GM12874 (cell line): ENCODE data around the gene ZNF594.

Experiments used
- TF ChIP-seq, protein P1 (sequence below): IDR thresholded peaks from 2 replicates; pipeline ENCODE4 v1.5.1; 2011; ENCODE audit warnings: low read depth, mild to moderate bottlenecking, control low read depth, low read length, moderate library complexity; ENCODE audit not compliant: insufficient read depth

Gene ZNF594

DNA sequence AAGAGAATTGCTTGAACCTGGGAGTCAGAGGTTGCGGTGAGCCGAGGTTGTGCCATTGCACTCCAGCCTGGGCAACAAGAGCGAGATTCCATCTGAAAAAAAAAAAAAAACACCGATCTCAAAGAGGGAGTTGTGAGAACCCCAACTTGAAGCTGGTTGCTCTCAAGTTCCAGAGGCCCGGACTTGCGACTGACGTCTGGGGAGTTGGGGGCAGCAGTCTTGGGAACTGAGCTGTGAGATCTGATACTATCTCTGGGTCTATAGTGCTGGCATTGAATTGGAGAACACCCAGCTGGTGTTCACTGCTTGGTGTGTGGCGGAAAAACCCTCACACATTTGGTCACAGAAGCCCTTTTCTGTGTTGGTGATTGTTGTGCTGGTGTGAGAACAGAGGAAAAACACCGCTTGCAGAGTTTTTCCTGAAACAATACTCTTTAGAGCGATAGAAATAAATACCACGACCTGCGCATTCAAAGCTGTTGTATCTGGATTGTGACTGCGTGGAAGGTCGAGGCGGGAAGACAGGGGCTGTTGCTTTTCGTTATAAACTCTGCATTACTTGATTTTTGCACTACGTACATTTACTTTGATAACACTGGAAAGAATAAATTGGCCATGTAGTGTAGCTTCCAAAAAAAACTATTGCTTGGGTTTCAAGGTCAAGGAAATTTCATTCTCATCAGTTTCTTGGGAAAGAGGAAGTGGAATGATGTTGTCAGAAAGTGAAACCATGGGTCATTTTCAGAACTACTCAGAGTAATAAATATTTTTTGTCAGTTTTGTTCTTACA, 34.2 kb upstream of the ZNF594 start:
- TF ChIP-seq, protein P1, sequence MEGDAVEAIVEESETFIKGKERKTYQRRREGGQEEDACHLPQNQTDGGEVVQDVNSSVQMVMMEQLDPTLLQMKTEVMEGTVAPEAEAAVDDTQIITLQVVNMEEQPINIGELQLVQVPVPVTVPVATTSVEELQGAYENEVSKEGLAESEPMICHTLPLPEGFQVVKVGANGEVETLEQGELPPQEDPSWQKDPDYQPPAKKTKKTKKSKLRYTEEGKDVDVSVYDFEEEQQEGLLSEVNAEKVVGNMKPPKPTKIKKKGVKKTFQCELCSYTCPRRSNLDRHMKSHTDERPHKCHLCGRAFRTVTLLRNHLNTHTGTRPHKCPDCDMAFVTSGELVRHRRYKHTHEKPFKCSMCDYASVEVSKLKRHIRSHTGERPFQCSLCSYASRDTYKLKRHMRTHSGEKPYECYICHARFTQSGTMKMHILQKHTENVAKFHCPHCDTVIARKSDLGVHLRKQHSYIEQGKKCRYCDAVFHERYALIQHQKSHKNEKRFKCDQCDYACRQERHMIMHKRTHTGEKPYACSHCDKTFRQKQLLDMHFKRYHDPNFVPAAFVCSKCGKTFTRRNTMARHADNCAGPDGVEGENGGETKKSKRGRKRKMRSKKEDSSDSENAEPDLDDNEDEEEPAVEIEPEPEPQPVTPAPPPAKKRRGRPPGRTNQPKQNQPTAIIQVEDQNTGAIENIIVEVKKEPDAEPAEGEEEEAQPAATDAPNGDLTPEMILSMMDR: no peak

DNA sequence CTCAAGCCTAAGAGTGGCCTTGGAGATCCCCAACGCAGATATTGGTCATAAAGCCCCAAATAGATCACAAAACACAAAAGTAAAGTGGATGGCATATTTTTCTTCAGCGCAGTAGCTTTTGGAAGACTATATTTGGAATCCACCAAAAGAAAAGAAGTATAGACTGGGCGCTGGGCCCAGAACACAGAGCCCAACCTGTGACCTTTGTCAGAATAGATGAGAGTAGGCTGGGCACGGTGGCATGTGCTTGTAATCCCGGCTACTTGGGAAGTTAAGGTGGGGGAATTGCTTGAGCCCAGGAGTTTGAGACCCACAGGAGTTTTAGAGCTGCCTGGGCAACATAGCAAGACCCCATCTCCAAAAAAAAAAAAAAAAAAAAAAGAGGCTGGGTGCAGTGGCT, 28.4 kb upstream of the ZNF594 start:
- TF ChIP-seq, protein P1: no peak

GRCh38 chr17:5219536-5219935, 27.9 kb upstream of the ZNF594 start:
- TF ChIP-seq, protein P1: no peak

- TF ChIP-seq, protein P1: no peak
Observed at GRCh38 chr17:5211458-5211857, 19.8 kb upstream of the ZNF594 start.

DNA sequence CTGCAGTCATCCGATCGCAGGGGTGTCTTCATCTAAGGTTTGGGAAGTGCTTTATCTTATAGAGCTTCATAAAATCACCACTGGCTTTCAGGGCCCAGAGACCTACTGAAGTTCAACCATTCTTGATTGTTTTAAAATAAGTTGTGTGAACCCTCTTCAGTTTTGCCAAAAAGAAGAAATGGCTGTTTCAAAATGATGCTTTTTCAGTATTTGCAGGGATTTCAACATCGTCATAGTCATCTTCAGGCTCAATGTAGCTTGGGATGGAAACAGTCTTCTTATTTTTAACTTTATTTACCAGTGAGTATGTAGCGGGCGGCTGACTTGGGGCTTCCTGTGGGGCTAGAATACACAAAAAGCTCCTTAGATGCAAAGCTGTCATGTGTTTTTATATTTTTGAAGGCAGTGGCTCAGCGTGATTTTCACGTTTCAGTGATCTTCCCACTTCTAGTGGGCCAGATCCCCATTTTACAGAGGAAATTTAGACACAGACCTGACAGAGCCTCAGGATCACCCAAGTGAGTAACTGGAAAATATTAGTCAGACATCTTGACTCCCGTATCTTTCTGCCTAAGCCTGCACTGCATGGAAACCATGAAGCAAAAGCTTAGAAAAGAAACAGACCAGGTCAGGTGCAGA, 19.1 kb upstream of the ZNF594 start:
- TF ChIP-seq, protein P1: no peak

DNA sequence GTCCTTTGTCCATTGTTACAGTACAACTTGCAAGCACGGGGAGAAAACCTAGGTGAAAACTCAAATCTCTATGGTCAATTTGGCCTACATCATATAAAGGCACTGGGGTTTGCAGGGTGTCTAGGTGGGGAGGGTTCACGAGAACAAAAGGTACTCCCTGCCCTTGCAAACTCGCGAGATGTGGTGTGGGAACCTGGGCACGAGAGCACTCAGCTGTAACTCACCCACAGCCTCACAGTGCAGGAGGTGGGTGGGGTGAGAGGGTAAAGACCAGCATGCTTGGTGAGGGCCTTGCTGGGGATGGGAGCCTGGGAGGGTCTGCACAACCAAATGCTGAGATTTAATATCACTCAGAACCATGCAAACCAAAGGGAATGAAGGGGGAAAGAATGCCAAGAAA, 18.4 kb upstream of the ZNF594 start:
- TF ChIP-seq, protein P1: no peak

DNA sequence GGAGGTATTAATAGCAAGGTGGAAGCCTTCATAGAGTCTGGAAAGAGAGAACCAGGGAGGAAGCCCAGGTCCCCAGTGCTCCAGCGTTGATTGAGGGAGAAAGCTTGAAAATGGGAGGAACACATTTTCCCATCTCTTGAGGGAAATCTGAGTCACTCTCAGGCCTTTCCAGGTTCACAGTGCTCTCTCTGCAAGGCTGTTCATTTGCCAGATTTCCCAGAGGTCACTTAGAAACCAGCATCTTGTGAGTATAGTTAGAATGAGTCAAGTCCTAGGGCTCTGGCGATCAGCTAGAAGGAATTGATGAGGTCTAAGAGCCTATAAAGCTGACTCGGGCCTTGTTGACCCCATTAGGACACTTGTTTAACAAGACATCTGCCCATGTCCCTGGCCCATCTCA, 17.7 kb upstream of the ZNF594 start:
- TF ChIP-seq, protein P1: no peak
